ENCODE results near the gene LIMK2. TPM values are rescaled to one million over a fixed set of nuclear protein-coding genes. Genes with fewer than 3 reads are reported as not detected.

LIMK2 gene
- total and polyA plus RNA-seq, 9 of the 15 experiments (the other 6 are each of a cell fraction or from before 2014, with no cell fraction given) = 1.1 to 14.5 (median 8.5) TPM

GRCh38 chr22:31290494-31291471, 78.7 kb downstream of the LIMK2 start (continued):
- no peak for TF ChIP-seq SPI1 (IDR thresholded peaks at IDR 0.05; ENCODE audit: borderline replicate concordance, low read depth, low read length)
- TF ChIP-seq NCOA4 (IDR thresholded peaks at IDR 0.05; ENCODE audit: partially characterized antibody) = no peak
- TF ChIP-seq POLR2G (IDR thresholded peaks at IDR 0.05; ENCODE audit: low read depth, low read length) = peak; percentile 91
- TF ChIP-seq PHF8 (IDR thresholded peaks at IDR 0.05; ENCODE audit: borderline replicate concordance, low read length) = peak; percentile 69; the same call in 1 of the 2 replicates
- peak; percentile 48; the same call in 1 of the 2 replicates for TF ChIP-seq MXI1 (IDR thresholded peaks at IDR 0.05; ENCODE audit: low read depth, low read length)
- TF ChIP-seq FOXJ2 (tag; IDR thresholded peaks at IDR 0.05) = peak; percentile 82
- peak; percentile 61 for TF ChIP-seq ZFX (CRISPR knock-in tag; IDR thresholded peaks at IDR 0.05)
- TF ChIP-seq MTA1 (IDR thresholded peaks at IDR 0.05; ENCODE audit: borderline replicate concordance) = no peak
- no peak for TF ChIP-seq ZSCAN32 (CRISPR knock-in tag; IDR thresholded peaks at IDR 0.05)
- 0 out of 2 replicates have a peak, but pooled peaks have one; percentile 8 for TF ChIP-seq PHF21A (IDR thresholded peaks at IDR 0.05; ENCODE audit: borderline replicate concordance, low read depth)
- 0 out of 2 replicates have a peak, but pooled peaks have one; percentile 13 for TF ChIP-seq USF2 (CRISPR knock-in tag; IDR thresholded peaks at IDR 0.05)
- no peak for TF ChIP-seq ZMIZ1 (IDR thresholded peaks at IDR 0.05; ENCODE audit: low read depth in 2 of 2, low read length in 2 of 2)
- TF ChIP-seq POLR2H (tag; IDR thresholded peaks at IDR 0.05; ENCODE audit: low read depth) = no peak
- TF ChIP-seq MYNN (IDR thresholded peaks at IDR 0.05) = no peak
- TF ChIP-seq MYNN (CRISPR knock-in tag; IDR thresholded peaks at IDR 0.05) = no peak
- peak; percentile 23 for TF ChIP-seq BRD9 (IDR thresholded peaks at IDR 0.05; ENCODE audit: low read depth, partially characterized antibody)
- peak; percentile 89 for TF ChIP-seq CXXC5 (CRISPR knock-in tag; IDR thresholded peaks at IDR 0.05)
- TF ChIP-seq NFYB (IDR thresholded peaks at IDR 0.05; ENCODE audit: extremely low read depth, insufficient read length) = peak; percentile 81
- TF ChIP-seq SAP30 (IDR thresholded peaks at IDR 0.05; ENCODE audit: borderline replicate concordance, insufficient read depth, low read depth, low read length, poor library complexity, severe bottlenecking) = peak; percentile 89
- TF ChIP-seq ZNF785 (CRISPR knock-in tag; IDR thresholded peaks at IDR 0.05) = no peak
- no peak for TF ChIP-seq MEF2D (tag; conservative IDR thresholded peaks at IDR 0.05; ENCODE audit: low read depth)
- TF ChIP-seq ATF7 (IDR thresholded peaks at IDR 0.05) = peak; percentile 98
- peak; percentile 30 for TF ChIP-seq SP2 (IDR thresholded peaks at IDR 0.05; ENCODE audit: extremely low read depth, low read depth, low read length, poor library complexity, severe bottlenecking)
- peak; percentile 97 to 98 for TF ChIP-seq FOXK2 (conservative IDR thresholded peaks at IDR 0.05 in 1 of 2, IDR thresholded peaks at IDR 0.05 in 1 of 2; ENCODE audit: low read depth in 2 of 2)

Data from K562 (cell line).